ENCODE measurements around the gene EFCAB5. TPM values are rescaled to one million over a fixed set of nuclear protein-coding genes. Genes with fewer than 3 reads are reported as not detected.

Gene EFCAB5
- total and polyA plus RNA-seq, 2 donors (not counting 1 experiment from before 2014, with no cell fraction given): 0.54 to 3.0 TPM

GRCh38 chr17:30112794-30113193 is 171.4 kb downstream of the EFCAB5 start:
- peaks cover 16% of the 10 kb centered on the region for H3K4me1 Mint-ChIP-seq
- Histone ChIP-seq H3K36me3 (replicated peaks in 1 of 2; ENCODE audit: control extremely low read depth in 1 of 2, control insufficient read depth in 1 of 2, extremely low read depth in 1 of 2, insufficient read depth in 2 of 2, low read length in 1 of 2) (no peaks in the 10 kb centered on the region), H3K4me2 (replicated peaks; ENCODE audit: low read depth, low read length, poor library complexity, severe bottlenecking) (no peak overlapping the region), H3K79me2 (ENCODE audit: control insufficient read depth, insufficient read depth, low read length) (peaks cover 14% of the 10 kb centered on the region), H3K4me3 (ENCODE audit: control extremely low read depth in 1 of 5, extremely low read depth in 1 of 5, insufficient read depth in 1 of 5, low read depth in 2 of 5, low read length in 4 of 5) (no peak overlapping the region), H3K27me3 (replicated peaks in 1 of 4; ENCODE audit: control extremely low read depth in 1 of 4, control insufficient read depth in 3 of 4, insufficient read depth in 4 of 4, low read length in 3 of 4) (no peaks in the 10 kb centered on the region), H3K4me1 (ENCODE audit: control insufficient read depth in 2 of 2, insufficient read depth in 2 of 2, low read length in 2 of 2) (peaks cover 5 to 6% of the 10 kb centered on the region in 2 donors), H3K9ac (ENCODE audit: low read length) (no peak overlapping the region), H2AFZ (ENCODE audit: insufficient read depth, low read depth, low read length, poor library complexity, severe bottlenecking) (no peak overlapping the region), H4K20me1 (ENCODE audit: control insufficient read depth, insufficient read depth, low read length, poor library complexity, severe bottlenecking) (no peaks in the 10 kb centered on the region), H3K27ac (ENCODE audit: low read length in 2 of 2) (no peak overlapping the region), H3K9me3 (ENCODE audit: control extremely low read depth in 1 of 3, control insufficient read depth in 2 of 3, insufficient read depth in 1 of 3, low read length in 2 of 3) (no peaks in the 10 kb centered on the region)
- no peaks in the 10 kb centered on the region for H3K9me3 Mint-ChIP-seq (ENCODE audit: insufficient read depth)
- no peak overlapping the region for H3K27ac Mint-ChIP-seq
- intact Hi-C loops (cut with micrococcal nuclease): no loop called here
- DNase-seq (no peak), ATAC-seq (ENCODE audit: low read depth) (no peak)
- peaks cover 3% of the 10 kb centered on the region for H3K27me3 Mint-ChIP-seq
- ChIA-PET CTCF (interaction anchor here (0.5 to 9.3 kb wide), 3 partner anchors 9 to 251 kb away, joined by 3 to 82 read pairs (median 17); no protein-coding TSS in a partner anchor), POLR2A (no interaction called here)
- no peak for TF ChIP-seq CTCF (IDR thresholded peaks at IDR 0.05)
- no peak for TF ChIP-seq EZH2 (IDR thresholded peaks at IDR 0.05; ENCODE audit: borderline replicate concordance, insufficient read depth, low read depth, low read length, poor library complexity, severe bottlenecking)
- no peak overlapping the region for H3K4me3 Mint-ChIP-seq

- Histone ChIP-seq H3K36me3 (replicated peaks in 1 of 2; ENCODE audit: control extremely low read depth in 1 of 2, control insufficient read depth in 1 of 2, extremely low read depth in 1 of 2, insufficient read depth in 2 of 2, low read length in 1 of 2) (no peaks in the 10 kb centered on the region), H3K27ac (ENCODE audit: low read length in 2 of 2) (no peak overlapping the region), H2AFZ (ENCODE audit: insufficient read depth, low read depth, low read length, poor library complexity, severe bottlenecking) (no peak overlapping the region), H3K9ac (ENCODE audit: low read length) (no peak overlapping the region), H3K27me3 (replicated peaks in 1 of 4; ENCODE audit: control extremely low read depth in 1 of 4, control insufficient read depth in 3 of 4, insufficient read depth in 4 of 4, low read length in 3 of 4) (no peaks in the 10 kb centered on the region), H3K4me1 (ENCODE audit: control insufficient read depth in 2 of 2, insufficient read depth in 2 of 2, low read length in 2 of 2) (peaks cover 8 to 10% of the 10 kb centered on the region in 2 donors), H3K4me2 (replicated peaks; ENCODE audit: low read depth, low read length, poor library complexity, severe bottlenecking) (no peak overlapping the region), H4K20me1 (ENCODE audit: control insufficient read depth, insufficient read depth, low read length, poor library complexity, severe bottlenecking) (no peaks in the 10 kb centered on the region), H3K79me2 (ENCODE audit: control insufficient read depth, insufficient read depth, low read length) (peaks cover 18% of the 10 kb centered on the region), H3K9me3 (ENCODE audit: control extremely low read depth in 1 of 3, control insufficient read depth in 2 of 3, insufficient read depth in 1 of 3, low read length in 2 of 3) (no peaks in the 10 kb centered on the region), H3K4me3 (ENCODE audit: control extremely low read depth in 1 of 5, extremely low read depth in 1 of 5, insufficient read depth in 1 of 5, low read depth in 2 of 5, low read length in 4 of 5) (no peak overlapping the region)
- intact Hi-C loops (cut with micrococcal nuclease): no loop called here
- H3K4me1 Mint-ChIP-seq: peaks cover 19% of the 10 kb centered on the region
- no peak for DNase-seq
- ATAC-seq (ENCODE audit: low read depth): no peak
- POLR2A ChIA-PET: no interaction called here
- peaks cover 3% of the 10 kb centered on the region for H3K27me3 Mint-ChIP-seq
- CTCF ChIA-PET: interaction anchor here (0.5 to 9.3 kb wide), 5 partner anchors 9 to 250 kb away, joined by 3 to 82 read pairs (median 3); no protein-coding TSS in a partner anchor
- no peak overlapping the region for H3K4me3 Mint-ChIP-seq
- H3K27ac Mint-ChIP-seq: no peak overlapping the region
- H3K9me3 Mint-ChIP-seq (ENCODE audit: insufficient read depth): no peaks in the 10 kb centered on the region
- no peak for TF ChIP-seq CTCF (IDR thresholded peaks at IDR 0.05)
- no peak for TF ChIP-seq EZH2 (IDR thresholded peaks at IDR 0.05; ENCODE audit: borderline replicate concordance, insufficient read depth, low read depth, low read length, poor library complexity, severe bottlenecking)
Observed at GRCh38 chr17:30113213-30113612, 171.8 kb downstream of the EFCAB5 start.
